ENCODE measurements around the gene DGLUCY. TPM values are rescaled to one million over a fixed set of nuclear protein-coding genes. Genes with fewer than 3 reads are reported as not detected.

Gene DGLUCY
- total and polyA plus RNA-seq, 10 donors = 24.1 to 134 (median 96.7) TPM

DNA sequence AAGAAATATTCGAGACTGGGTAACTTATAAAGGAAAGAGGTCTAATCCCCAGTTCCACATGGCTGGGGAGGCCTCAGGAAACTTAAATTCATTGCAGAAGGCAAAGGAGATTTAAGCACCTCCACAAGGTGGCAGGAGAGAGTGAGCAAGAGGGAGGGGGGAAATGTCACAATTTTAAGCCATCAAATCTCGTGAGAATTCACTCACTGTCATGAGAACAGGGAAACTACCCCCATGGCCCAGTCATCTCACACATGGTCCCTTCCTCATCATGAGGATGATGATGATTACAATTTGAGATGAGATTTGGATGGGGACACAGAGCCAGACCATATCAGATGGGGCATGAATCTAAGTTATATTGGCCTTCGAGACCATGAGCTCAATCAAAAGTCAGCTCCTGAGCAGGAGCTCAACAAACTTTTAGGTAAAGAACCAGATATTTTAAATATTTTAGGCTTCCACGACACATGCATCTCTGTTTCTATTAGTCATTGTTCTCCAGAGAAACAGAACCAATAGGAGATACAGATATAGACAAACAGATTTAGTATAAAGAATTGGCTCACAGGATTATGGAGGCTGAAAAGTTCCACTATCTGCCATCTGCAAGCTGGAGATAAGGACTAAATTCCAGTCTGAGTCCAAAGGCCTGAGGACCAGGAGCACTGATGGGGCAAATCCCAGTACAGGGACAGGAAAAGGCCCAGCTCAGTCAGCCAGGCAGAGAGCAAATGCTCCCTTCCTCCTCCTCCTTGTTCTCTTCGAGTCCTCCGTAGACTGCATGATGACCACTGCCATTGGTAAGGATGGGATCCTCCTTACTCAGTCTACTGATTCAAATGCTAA lies 24.9 kb downstream of the DGLUCY start:
- Histone ChIP-seq H3K9me3 (no peaks in the 10 kb centered on the region), H3K27me3 (replicated peaks in 1 of 7) (no peaks in the 10 kb centered on the region), H3K36me3 (peaks cover 3 to 69% (median 11%) of the 10 kb centered on the region in 6 donors), H3K4me3 (no peak overlapping the region), H3K4me1 (peaks cover 9 to 55% (median 19%) of the 10 kb centered on the region in 6 donors), H3K27ac (peak overlapping the region in 1 of 8 donors; percentile 25)
- TF ChIP-seq, protein P1, sequence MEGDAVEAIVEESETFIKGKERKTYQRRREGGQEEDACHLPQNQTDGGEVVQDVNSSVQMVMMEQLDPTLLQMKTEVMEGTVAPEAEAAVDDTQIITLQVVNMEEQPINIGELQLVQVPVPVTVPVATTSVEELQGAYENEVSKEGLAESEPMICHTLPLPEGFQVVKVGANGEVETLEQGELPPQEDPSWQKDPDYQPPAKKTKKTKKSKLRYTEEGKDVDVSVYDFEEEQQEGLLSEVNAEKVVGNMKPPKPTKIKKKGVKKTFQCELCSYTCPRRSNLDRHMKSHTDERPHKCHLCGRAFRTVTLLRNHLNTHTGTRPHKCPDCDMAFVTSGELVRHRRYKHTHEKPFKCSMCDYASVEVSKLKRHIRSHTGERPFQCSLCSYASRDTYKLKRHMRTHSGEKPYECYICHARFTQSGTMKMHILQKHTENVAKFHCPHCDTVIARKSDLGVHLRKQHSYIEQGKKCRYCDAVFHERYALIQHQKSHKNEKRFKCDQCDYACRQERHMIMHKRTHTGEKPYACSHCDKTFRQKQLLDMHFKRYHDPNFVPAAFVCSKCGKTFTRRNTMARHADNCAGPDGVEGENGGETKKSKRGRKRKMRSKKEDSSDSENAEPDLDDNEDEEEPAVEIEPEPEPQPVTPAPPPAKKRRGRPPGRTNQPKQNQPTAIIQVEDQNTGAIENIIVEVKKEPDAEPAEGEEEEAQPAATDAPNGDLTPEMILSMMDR (IDR thresholded peaks at IDR 0.05 in 8 of 11, conservative IDR thresholded peaks at IDR 0.05 in 3 of 11) = peak in 10 of 11 experiments; percentile 15 to 63 (median 45)
- no peak for TF ChIP-seq POLR2A (IDR thresholded peaks at IDR 0.05)
- DNase-seq = peak; percentile 28
- 73 to 88% (median 80%) methylated on average over 6 of the region's 6 CpGs for WGBS, 5 donors
- intact Hi-C loops (cut with DNase I; ENCODE audit: low total_unique reads) = no loop called here

DNA sequence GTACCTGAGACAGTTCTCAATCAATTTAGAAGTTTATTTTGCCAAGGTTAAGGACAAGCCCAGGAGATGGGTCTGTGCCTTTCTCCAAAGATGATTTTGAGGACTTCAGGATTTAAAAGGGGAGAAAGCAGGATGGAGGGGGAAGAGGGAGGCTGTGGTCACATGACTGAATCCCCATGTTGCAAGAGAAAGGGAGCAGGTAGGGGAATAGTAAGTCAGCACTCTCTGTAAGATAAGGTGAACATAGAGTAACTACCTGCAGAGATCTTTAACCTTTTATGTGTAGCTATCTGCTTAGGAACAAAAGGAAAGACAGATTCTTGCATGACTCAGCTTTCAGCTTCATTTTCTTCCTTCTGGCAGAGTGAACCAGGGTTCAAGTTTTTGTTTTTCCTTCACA lies 25.9 kb downstream of the DGLUCY start:
- peaks cover 0 to 66% (median 5%) of the 10 kb centered on the region in 6 donors for H3K36me3 ChIP-seq
- DNase-seq = no peak
- no peak for TF ChIP-seq POLR2AphosphoS5 (IDR thresholded peaks at IDR 0.05)
- TF ChIP-seq, protein P1 (IDR thresholded peaks at IDR 0.05 in 8 of 11, conservative IDR thresholded peaks at IDR 0.05 in 3 of 11) = no peak
- no peaks in the 10 kb centered on the region for H3K27me3 ChIP-seq (replicated peaks in 1 of 7)
- no peaks in the 10 kb centered on the region for H3K9me3 ChIP-seq
- intact Hi-C loops (cut with DNase I; ENCODE audit: low total_unique reads) = no loop called here
- peak overlapping the region in 1 of 8 donors; percentile 18 for H3K27ac ChIP-seq
- no peak overlapping the region for H3K4me3 ChIP-seq
- H3K4me1 ChIP-seq = peaks cover 9 to 65% (median 23%) of the 10 kb centered on the region in 6 donors

DNA sequence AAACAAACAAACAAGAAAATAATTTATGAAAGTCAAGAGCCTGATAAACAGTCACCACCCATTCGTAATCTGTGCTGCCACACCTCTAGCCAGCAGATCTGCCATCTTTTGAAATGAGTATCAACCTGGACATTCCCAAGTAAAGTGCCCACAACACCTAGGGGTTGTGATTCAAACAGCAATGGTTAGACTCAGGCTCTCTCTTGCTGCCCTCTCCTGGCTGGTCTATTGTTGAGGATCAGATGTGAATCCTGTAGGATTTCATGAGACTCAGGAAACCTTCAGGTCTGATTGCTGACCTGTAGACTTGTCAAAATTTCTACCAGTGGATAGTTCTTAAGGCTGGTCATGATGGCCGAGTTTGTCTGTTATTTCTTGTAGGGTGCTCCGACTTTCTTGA lies 26.8 kb downstream of the DGLUCY start:
- TF ChIP-seq, protein P1 (IDR thresholded peaks at IDR 0.05 in 8 of 11, conservative IDR thresholded peaks at IDR 0.05 in 3 of 11) = peak in 3 of 11 experiments; percentile 5 to 20 (median 14)
- no peak for TF ChIP-seq POLR2A (IDR thresholded peaks at IDR 0.05)
- Histone ChIP-seq H3K27ac (no peak overlapping the region), H3K4me3 (no peak overlapping the region), H3K36me3 (peaks cover 0 to 67% (median 8%) of the 10 kb centered on the region in 6 donors), H3K9me3 (no peaks in the 10 kb centered on the region), H3K4me1 (peaks cover 9 to 73% (median 26%) of the 10 kb centered on the region in 6 donors), H3K27me3 (replicated peaks in 1 of 7) (no peaks in the 10 kb centered on the region)
- no peak for DNase-seq
- 90 to 96% (median 95%) methylated on average over 3 of the region's 3 CpGs for WGBS, 5 donors
- intact Hi-C loops (cut with DNase I; ENCODE audit: low total_unique reads) = no loop called here

DNA sequence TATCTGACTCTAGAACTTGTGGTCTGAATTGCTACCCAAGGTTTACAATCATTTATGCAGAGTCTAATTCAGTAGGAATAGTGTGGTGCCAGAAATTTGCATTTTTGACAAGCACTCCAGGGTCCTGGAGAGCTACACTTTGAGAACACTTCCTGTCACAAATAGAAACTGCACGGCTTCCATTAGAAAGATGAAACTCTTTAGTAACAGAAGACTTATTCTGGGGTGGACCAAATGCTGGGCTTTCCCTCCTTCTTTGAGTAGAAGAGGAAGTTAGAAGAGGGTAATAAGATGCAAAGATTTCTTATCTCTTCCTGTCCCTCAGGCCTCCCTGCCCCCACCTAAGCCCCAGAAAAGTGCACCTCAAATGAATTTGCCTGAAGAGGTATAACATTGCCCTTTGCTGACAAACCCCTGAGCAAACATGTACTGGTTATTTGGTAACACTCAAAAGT lies 28.4 kb downstream of the DGLUCY start:
- intact Hi-C loops (cut with DNase I; ENCODE audit: low total_unique reads) = no loop called here
- peak; percentile 72 for DNase-seq
- Histone ChIP-seq H3K27ac (peak overlapping the region; percentile 9 to 83 (median 56)), H3K9me3 (no peaks in the 10 kb centered on the region), H3K36me3 (peaks cover 0 to 67% (median 13%) of the 10 kb centered on the region in 6 donors), H3K4me3 (peak overlapping the region in 1 of 8 donors; percentile 33), H3K4me1 (peaks cover 9 to 73% (median 26%) of the 10 kb centered on the region in 6 donors), H3K27me3 (replicated peaks in 1 of 7) (no peaks in the 10 kb centered on the region)
- TF ChIP-seq POLR2AphosphoS5 (IDR thresholded peaks at IDR 0.05) = no peak
- no peak for TF ChIP-seq POLR2A (IDR thresholded peaks at IDR 0.05)
- TF ChIP-seq, protein P1 (IDR thresholded peaks at IDR 0.05 in 8 of 11, conservative IDR thresholded peaks at IDR 0.05 in 3 of 11) = no peak
- WGBS, 5 donors = 0 to 21% (median 7%) methylated on average over 1 of the region's 1 CpG

All from spleen (tissue), 11 donors.